GM12874 (cell line): ENCODE results near the gene SMARCAD1.

ENCODE experiments used
- TF ChIP-seq, protein P1 (sequence below): IDR thresholded peaks from 2 replicates; pipeline ENCODE4 v1.5.1; 2011; ENCODE audit warnings: low read depth, mild to moderate bottlenecking, control low read depth, low read length, moderate library complexity; ENCODE audit not compliant: insufficient read depth

Gene SMARCAD1

DNA sequence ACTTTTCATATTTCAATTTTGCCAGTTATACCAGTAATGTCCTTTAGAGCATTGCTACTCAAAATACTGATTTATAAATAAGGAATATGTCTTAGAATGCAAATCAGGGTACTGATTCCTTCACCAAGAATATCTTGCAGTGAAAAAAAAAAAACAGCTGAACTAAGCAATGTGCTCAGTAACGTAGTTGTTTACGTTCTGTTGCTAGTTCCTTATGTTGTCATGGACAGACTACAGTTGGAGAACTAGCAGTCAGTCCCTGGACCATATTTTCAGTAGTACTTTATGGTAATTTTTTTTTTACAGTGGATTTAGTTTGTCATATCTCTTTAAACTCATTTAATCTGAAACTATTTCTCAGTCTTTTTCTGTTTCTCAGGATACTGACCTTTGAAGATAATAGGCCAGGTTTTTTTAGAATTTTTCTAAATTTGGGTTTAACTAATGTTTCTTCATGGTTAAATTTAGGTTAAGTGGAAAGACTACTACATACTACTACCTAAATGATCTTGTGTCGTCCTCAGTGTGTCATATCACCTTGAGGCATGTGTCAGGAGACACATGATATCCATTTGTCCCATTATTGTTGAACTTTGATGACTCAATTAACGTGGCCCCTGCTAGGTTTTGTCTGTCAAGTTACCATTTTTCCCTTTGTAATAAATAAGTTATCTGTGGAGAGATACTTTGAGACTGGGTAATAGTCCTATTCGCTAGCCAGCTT is 21.0 kb downstream of the SMARCAD1 start:
- TF ChIP-seq, protein P1, sequence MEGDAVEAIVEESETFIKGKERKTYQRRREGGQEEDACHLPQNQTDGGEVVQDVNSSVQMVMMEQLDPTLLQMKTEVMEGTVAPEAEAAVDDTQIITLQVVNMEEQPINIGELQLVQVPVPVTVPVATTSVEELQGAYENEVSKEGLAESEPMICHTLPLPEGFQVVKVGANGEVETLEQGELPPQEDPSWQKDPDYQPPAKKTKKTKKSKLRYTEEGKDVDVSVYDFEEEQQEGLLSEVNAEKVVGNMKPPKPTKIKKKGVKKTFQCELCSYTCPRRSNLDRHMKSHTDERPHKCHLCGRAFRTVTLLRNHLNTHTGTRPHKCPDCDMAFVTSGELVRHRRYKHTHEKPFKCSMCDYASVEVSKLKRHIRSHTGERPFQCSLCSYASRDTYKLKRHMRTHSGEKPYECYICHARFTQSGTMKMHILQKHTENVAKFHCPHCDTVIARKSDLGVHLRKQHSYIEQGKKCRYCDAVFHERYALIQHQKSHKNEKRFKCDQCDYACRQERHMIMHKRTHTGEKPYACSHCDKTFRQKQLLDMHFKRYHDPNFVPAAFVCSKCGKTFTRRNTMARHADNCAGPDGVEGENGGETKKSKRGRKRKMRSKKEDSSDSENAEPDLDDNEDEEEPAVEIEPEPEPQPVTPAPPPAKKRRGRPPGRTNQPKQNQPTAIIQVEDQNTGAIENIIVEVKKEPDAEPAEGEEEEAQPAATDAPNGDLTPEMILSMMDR, result no peak

DNA sequence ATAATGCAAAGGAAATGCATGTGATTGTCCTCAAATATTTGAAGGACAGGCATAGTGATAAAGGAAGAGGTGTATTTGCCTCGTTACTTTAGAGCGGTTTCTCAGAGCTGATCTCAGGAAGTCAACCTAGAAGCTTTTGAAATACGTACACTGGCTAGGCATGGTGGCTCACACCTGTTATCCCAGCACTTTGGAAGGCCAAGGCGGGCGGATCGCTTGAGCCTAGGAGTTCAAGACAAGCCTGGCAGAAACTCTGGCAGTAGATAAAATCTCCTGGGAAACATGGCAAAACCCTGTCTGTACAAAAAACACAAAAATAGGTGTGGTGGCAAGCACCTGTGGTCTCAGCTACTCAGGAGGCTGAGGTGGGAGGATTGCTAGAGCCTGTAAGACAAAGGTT is 24.9 kb downstream of the SMARCAD1 start:
- TF ChIP-seq, protein P1, result no peak

DNA sequence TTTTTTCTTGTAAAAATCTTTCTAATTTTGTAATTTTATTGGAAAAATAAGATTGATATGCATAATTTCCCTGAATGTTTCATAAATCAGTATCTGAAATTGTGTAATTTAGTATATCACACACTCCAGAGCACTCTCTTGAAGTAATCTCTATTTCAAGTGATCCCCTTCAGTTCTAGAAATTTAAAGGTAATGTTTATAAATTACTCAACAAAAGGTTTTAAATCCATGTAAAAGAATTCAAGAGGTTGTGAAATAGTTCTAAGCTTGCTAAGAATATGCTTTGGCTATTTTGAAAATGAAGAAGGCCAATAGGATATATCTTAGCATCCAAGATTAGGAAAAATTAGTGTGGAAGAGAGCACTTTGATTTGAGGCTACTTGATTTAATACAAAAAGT is 28.2 kb downstream of the SMARCAD1 start:
- TF ChIP-seq, protein P1, result no peak

GRCh38 chr4:94237271-94237670 is 29.6 kb downstream of the SMARCAD1 start:
- TF ChIP-seq, protein P1, result no peak

GRCh38 chr4:94238160-94238559 is 30.5 kb downstream of the SMARCAD1 start:
- TF ChIP-seq, protein P1, result no peak

DNA sequence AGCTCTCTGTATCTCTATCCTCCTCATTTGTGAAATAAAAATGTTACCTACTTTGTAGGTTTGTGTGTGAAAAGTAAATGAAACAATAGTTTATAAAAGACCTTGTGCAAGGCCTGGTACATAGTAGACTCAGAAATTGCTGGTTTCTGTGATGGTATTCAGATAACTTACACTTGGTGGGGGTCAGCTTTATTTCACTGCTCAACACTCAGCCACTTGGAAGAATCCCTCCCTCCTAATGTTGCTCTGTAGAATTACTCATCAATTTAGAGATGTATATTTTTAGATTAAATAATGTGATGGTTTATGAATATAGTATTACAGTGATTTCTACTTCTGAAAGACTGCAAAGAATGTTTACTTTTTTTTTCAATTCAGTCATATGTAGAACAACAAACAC is 32.7 kb downstream of the SMARCAD1 start:
- TF ChIP-seq, protein P1, result no peak

DNA sequence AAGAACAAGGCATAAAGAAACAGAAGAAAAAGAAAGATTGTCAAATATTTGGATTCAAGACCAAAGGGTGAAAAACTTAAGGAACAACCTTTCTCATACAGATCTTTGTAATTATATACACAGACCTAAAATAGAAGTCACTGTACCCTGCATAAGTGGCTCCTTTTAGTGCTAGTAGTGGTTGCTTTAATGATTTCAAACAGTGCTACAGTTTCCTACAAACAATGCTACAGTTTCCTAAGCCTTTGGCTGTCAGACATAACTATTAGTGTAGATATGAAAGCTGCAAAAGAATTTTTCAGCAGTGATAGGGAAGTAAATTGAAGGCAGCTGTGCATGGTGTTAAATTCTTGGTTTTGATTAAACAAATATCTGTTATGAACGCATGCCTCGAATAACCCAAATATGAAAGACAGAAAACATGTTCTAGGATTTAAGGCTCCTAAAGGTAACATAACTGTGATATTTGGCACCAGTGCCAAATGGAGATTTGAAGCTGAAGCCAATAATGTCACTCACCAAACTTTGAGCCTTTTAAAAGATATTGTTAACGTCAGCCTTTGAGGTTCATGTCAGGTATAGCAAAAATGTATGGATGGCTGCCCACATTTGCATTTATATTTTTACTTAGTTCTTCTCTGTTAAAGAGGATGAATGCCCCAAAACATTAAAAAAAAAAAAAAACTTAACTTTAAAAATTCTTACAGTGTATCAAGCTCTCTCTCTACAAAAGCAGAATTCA is 36.6 kb downstream of the SMARCAD1 start:
- TF ChIP-seq, protein P1, result no peak
